Tongue (tissue), 3 donors: ENCODE results near the gene LINC00237. TPM values are rescaled to one million over a fixed set of nuclear protein-coding genes. Genes with fewer than 3 reads are reported as not detected.

Source experiments
- DNase-seq: peaks from one replicate; pipeline ENCODE4 v3.0.0-alpha.2; 2015
- small RNA-seq: library from RNA; depleted of rRNA; stranded (forward); fragments of <200 nt; gene quantifications from one replicate; pipeline ENCODE3, GENCODE V24; 2014; ENCODE audit warnings: low replicate concordance
- total RNA-seq: library from RNA; depleted of rRNA; stranded (reverse); fragments of >200 nt; gene quantifications from one replicate; pipeline ENCODE4 v1.2.3, GENCODE V29; 2014

LINC00237 gene
- total RNA-seq, 1 donor from 2014 or later: not detected

DNA sequence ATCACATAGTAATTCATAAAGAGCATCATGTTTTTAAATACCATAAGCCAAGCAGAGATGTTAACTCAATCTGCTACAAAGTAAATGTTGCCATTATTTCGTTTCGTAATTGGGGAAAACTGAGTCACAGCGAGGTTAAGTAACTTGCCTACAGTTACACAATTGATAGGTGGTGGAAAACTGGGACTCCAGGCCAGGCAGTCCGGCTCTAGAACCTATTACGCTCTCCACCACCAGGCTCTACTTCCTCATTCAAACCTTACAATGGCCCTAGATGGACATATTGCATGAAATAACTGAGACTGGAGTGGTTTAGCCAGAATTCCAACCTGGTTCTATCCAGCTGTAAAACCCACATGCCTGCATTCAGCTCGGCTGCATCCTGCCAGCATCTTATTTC lies 58.2 kb downstream of the LINC00237 start:
- DNase-seq: no peak

GRCh38 chr20:21046413-21047070 lies 59.6 kb downstream of the LINC00237 start:
- no peak for DNase-seq

Small RNA genes within 50 kb of the gene (small RNA-seq; reads per million reads assigned to genes)
- gene RNA5SP477: not detected

Other genes starting within 250 kb of the LINC00237 start
- gene KIZ, start 19.7 kb upstream of the LINC00237 start, total RNA-seq: 19.0 TPM
- 56.1 TPM for gene XRN2, start 197.0 kb upstream of the LINC00237 start, total RNA-seq